22Rv1 (cell line): Measurements from ENCODE around the gene GHRH.

ENCODE experiments used
- H3K27ac ChIP-seq: fragments of 450-650 bp; 2 replicates; pipeline ENCODE4 v1.5.1; 2017
- CTCF ChIP-seq: fragments of 450-650 bp; IDR thresholded peaks from 2 replicates; pipeline ENCODE4 v1.5.1; 2017; ENCODE audit warnings: mild to moderate bottlenecking
- ZFX ChIP-seq: fragments of 450-650 bp; IDR thresholded peaks from 2 replicates; pipeline ENCODE4 v1.6.1; 2017; ENCODE audit warnings: antibody characterized with exemption, borderline replicate concordance

GHRH gene

GRCh38 chr20:37220731-37221130 lies 40.9 kb downstream of the GHRH start:
- TF ChIP-seq CTCF (no peak), ZFX (no peak)
- no peak overlapping the region for H3K27ac ChIP-seq

GRCh38 chr20:37219751-37220668 lies 41.6 kb downstream of the GHRH start:
- no peak overlapping the region for H3K27ac ChIP-seq
- no peak for TF ChIP-seq ZFX
- TF ChIP-seq CTCF: no peak

- TF ChIP-seq ZFX (no peak), CTCF (no peak)
- H3K27ac ChIP-seq: no peak overlapping the region
Observed at GRCh38 chr20:37218976-37219375, 42.6 kb downstream of the GHRH start.

GRCh38 chr20:37218441-37218840 lies 43.2 kb downstream of the GHRH start:
- no peak overlapping the region for H3K27ac ChIP-seq
- TF ChIP-seq ZFX: no peak
- no peak for TF ChIP-seq CTCF

GRCh38 chr20:37209661-37210314 lies 51.8 kb downstream of the GHRH start:
- no peak overlapping the region for H3K27ac ChIP-seq
- no peak for TF ChIP-seq ZFX

- TF ChIP-seq CTCF (no peak), ZFX (no peak)
- H3K27ac ChIP-seq: no peak overlapping the region
Observed at GRCh38 chr20:37209193-37209592, 52.4 kb downstream of the GHRH start.

- H3K27ac ChIP-seq: no peak overlapping the region
- no peak for TF ChIP-seq ZFX
- no peak for TF ChIP-seq CTCF
Observed at GRCh38 chr20:37207171-37207570, 54.4 kb downstream of the GHRH start.
